Osteoblast (primary cell): ENCODE data around the gene SP140L. TPM values are rescaled to one million over a fixed set of nuclear protein-coding genes. Genes with fewer than 3 reads are reported as not detected.
"Not testable (repeated sequence)": the region's sequence is repeated elsewhere in the genome, so short reads cannot be mapped to it uniquely, and the experiment has no call there.

Experiments used
- DNase-seq: peaks from one replicate; pipeline ENCODE4 v3.0.0; 2011; ENCODE audit warnings: low spot score, mixed read lengths; ENCODE audit not compliant: insufficient read length; ENCODE audit errors: missing footprints
- H2AFZ ChIP-seq: 2 replicates; pipeline ENCODE4 v1.6.0; 2011; ENCODE audit warnings: mild to moderate bottlenecking, low read length
- H3K27ac ChIP-seq: 2 replicates; pipeline ENCODE4 v1.5.1; 2011; ENCODE audit warnings: mild to moderate bottlenecking, low read depth, low read length, moderate library complexity
- H3K27me3 ChIP-seq: 2 replicates; pipeline ENCODE4 v1.6.0; 2012; ENCODE audit warnings: mild to moderate bottlenecking, control low read depth, inconsistent platforms, low read length, moderate library complexity; ENCODE audit not compliant: insufficient read depth
- H3K36me3 ChIP-seq: 2 replicates; pipeline ENCODE4 v1.5.1; 2011; ENCODE audit warnings: mild to moderate bottlenecking, low read length, control low read depth, moderate library complexity; ENCODE audit not compliant: insufficient read depth
- H3K4me1 ChIP-seq: 2 replicates; pipeline ENCODE4 v1.5.1; 2011; ENCODE audit warnings: mild to moderate bottlenecking, low read length, control low read depth, moderate library complexity; ENCODE audit not compliant: insufficient read depth
- H3K4me2 ChIP-seq: 2 replicates; pipeline ENCODE4 v1.6.0; 2011; ENCODE audit warnings: mild to moderate bottlenecking, low read length; ENCODE audit not compliant: insufficient read depth
- H3K4me3 ChIP-seq: fragments of 200-600 bp; sonication (generic); 3 replicates; pipeline ENCODE4 v1.5.1; 2012; ENCODE audit warnings: mild to moderate bottlenecking, low read length, inconsistent platforms; ENCODE audit not compliant: insufficient read depth
- H3K79me2 ChIP-seq: 2 replicates; pipeline ENCODE4 v1.6.0; 2012; ENCODE audit warnings: mild to moderate bottlenecking, low read length, control low read depth, inconsistent platforms; ENCODE audit not compliant: insufficient read depth
- H3K9me3 ChIP-seq: 2 replicates; pipeline ENCODE4 v1.5.1; 2011; ENCODE audit warnings: low read depth, low read length, control low read depth
- H4K20me1 ChIP-seq: 2 replicates; pipeline ENCODE4 v1.6.0; 2012; ENCODE audit warnings: mild to moderate bottlenecking, low read length, control low read depth; ENCODE audit not compliant: insufficient read depth
- total RNA-seq: library from RNA; depleted of rRNA; stranded (reverse); fragments of >200 nt; gene quantifications from 2 replicates; pipeline ENCODE4 v1.2.3, GENCODE V29; 2012
- TF ChIP-seq, protein P1 (sequence below): IDR thresholded peaks from 2 replicates; pipeline ENCODE4 v1.5.1; 2011; ENCODE audit warnings: mild to moderate bottlenecking, low read depth, low read length, moderate library complexity; ENCODE audit errors: extremely low read depth

The SP140L gene
- 15.6 and 18.6 TPM in 2 replicates for total RNA-seq

DNA sequence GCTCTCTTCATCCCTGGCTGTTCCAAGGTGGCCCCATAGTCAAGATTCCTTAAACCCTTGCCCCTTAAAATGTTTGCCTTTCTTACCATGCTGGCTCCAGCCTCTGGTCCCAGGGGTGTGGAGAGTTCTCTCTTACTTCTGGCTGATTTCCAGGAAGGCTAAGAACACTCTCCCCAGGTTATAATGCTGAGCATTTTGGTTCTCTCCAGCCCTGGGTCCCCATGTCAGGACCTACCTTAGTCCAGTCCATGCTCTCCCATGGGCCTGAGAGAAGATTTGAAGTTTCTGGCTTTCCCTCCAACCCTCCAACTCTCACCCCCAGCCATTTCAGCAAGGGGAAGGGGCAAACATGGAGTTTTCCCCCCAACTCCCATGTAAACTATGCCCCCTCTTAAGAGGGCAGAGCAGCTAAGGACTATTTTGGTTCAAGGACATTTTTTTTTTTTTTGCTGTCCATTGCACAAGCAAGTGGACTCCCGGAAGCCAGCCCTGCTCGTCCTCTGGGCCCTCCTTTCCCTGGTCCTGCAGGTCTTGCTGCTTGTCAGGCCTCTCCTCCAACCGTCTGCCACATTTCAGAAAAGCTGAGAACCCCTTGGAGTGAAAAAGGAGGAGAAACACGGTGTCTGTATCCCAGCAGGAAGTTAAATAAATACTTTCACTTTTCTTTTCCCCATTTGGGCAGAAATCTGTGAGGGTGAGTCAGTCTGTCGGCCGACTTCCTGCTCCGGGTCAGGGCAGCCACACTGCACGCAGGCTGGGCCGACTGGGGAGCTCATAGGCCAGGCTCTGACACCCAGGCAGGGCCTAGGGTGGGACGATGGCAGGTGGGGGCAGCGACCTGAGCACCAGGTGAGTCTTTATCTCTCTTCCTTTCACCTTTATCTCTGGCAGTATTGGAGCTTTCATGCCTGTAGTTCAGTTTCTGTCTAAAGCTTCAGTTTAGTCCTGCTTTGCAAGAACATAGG lies at the start of gene SP140L:
TSS of gene SP140L (plus strand) at position 741 of the 965 bp plus-strand sequence. CDS start at position 818, 77 bp downstream.
- Histone ChIP-seq H4K20me1 (no peaks in the 10 kb centered on the region), H2AFZ (peak within 1 kb of the TSS; percentile 94), H3K79me2 (peaks cover 34% of the 10 kb centered on the region), H3K4me1 (peaks cover 18% of the 10 kb centered on the region), H3K36me3 (no peaks in the 10 kb centered on the region), H3K27ac (peak within 1 kb of the TSS; percentile 82), H3K4me2 (peak within 1 kb of the TSS; percentile 96), H3K4me3 (peak within 1 kb of the TSS; percentile 74), H3K9me3 (peaks cover 6% of the 10 kb centered on the region), H3K27me3 (no peaks in the 10 kb centered on the region)
- TF ChIP-seq, protein P1, sequence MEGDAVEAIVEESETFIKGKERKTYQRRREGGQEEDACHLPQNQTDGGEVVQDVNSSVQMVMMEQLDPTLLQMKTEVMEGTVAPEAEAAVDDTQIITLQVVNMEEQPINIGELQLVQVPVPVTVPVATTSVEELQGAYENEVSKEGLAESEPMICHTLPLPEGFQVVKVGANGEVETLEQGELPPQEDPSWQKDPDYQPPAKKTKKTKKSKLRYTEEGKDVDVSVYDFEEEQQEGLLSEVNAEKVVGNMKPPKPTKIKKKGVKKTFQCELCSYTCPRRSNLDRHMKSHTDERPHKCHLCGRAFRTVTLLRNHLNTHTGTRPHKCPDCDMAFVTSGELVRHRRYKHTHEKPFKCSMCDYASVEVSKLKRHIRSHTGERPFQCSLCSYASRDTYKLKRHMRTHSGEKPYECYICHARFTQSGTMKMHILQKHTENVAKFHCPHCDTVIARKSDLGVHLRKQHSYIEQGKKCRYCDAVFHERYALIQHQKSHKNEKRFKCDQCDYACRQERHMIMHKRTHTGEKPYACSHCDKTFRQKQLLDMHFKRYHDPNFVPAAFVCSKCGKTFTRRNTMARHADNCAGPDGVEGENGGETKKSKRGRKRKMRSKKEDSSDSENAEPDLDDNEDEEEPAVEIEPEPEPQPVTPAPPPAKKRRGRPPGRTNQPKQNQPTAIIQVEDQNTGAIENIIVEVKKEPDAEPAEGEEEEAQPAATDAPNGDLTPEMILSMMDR = no peak
- DNase-seq = peak; percentile 95

- H3K27ac ChIP-seq = no peak overlapping the region
- H3K36me3 ChIP-seq = no peaks in the 10 kb centered on the region
- TF ChIP-seq, protein P1 = no peak
- H3K4me3 ChIP-seq = no peak overlapping the region
- H4K20me1 ChIP-seq = no peaks in the 10 kb centered on the region
- H3K9me3 ChIP-seq = no peaks in the 10 kb centered on the region
- no peaks in the 10 kb centered on the region for H3K27me3 ChIP-seq
- H2AFZ ChIP-seq = no peak overlapping the region
- DNase-seq = no peak
- H3K4me1 ChIP-seq = no peaks in the 10 kb centered on the region
- H3K4me2 ChIP-seq = no peak overlapping the region
- no peaks in the 10 kb centered on the region for H3K79me2 ChIP-seq
These were observed 44.1 kb upstream of the SP140L start for GRCh38 chr2:230282936-230283335.

GRCh38 chr2:230286048-230286447 lies 40.9 kb upstream of the SP140L start:
- TF ChIP-seq, protein P1 = no peak
- Histone ChIP-seq H3K36me3 (no peaks in the 10 kb centered on the region), H3K27me3 (no peaks in the 10 kb centered on the region), H3K27ac (no peak overlapping the region), H3K79me2 (no peaks in the 10 kb centered on the region), H2AFZ (no peak overlapping the region), H4K20me1 (no peaks in the 10 kb centered on the region), H3K9me3 (no peaks in the 10 kb centered on the region), H3K4me2 (no peak overlapping the region), H3K4me1 (no peaks in the 10 kb centered on the region), H3K4me3 (no peak overlapping the region)
- DNase-seq = no peak

GRCh38 chr2:230289311-230289710 lies 37.7 kb upstream of the SP140L start:
- H2AFZ ChIP-seq, H3K36me3 ChIP-seq, H3K4me1 ChIP-seq, H3K27ac ChIP-seq, H3K4me2 ChIP-seq, DNase-seq, H3K79me2 ChIP-seq, H3K27me3 ChIP-seq, H3K9me3 ChIP-seq, H4K20me1 ChIP-seq, H3K4me3 ChIP-seq: not testable (repeated sequence)
